ENCODE data around the gene GAS7.
"Not testable (repeated sequence)": the region's sequence is repeated elsewhere in the genome, so short reads cannot be mapped to it uniquely, and the experiment has no call there.

GAS7 gene

DNA sequence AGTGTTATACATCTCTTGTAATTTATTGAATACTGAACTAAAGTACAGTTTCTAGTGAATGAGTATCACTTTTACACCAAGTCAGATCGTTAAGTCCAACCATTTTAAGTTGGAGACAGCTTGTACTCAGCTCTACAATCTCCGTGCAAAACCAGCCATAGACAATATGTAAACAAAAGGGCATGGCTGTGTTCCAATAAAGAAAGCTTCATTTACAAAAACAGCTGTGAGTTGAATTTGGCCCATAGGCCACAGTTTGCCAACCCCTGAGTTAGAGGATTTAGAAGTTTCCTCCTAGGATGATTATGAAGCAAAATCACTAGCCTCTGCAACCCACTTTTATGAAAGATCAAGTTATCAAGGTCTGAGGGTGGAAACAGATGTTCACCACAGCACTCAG is 187.7 kb downstream of the GAS7 start:
- no peaks in the 10 kb centered on the region for H3K27me3 ChIP-seq (ENCODE audit: insufficient read depth, poor library complexity, severe bottlenecking)
- H3K27ac ChIP-seq (replicated peaks), result no peak overlapping the region
- H3K4me3 ChIP-seq (replicated peaks; ENCODE audit: insufficient read depth, low read length), result no peak overlapping the region
- no peak for DNase-seq (ENCODE audit: low read depth in 1 of 2, low spot score in 1 of 2)
- TF ChIP-seq, protein P1, sequence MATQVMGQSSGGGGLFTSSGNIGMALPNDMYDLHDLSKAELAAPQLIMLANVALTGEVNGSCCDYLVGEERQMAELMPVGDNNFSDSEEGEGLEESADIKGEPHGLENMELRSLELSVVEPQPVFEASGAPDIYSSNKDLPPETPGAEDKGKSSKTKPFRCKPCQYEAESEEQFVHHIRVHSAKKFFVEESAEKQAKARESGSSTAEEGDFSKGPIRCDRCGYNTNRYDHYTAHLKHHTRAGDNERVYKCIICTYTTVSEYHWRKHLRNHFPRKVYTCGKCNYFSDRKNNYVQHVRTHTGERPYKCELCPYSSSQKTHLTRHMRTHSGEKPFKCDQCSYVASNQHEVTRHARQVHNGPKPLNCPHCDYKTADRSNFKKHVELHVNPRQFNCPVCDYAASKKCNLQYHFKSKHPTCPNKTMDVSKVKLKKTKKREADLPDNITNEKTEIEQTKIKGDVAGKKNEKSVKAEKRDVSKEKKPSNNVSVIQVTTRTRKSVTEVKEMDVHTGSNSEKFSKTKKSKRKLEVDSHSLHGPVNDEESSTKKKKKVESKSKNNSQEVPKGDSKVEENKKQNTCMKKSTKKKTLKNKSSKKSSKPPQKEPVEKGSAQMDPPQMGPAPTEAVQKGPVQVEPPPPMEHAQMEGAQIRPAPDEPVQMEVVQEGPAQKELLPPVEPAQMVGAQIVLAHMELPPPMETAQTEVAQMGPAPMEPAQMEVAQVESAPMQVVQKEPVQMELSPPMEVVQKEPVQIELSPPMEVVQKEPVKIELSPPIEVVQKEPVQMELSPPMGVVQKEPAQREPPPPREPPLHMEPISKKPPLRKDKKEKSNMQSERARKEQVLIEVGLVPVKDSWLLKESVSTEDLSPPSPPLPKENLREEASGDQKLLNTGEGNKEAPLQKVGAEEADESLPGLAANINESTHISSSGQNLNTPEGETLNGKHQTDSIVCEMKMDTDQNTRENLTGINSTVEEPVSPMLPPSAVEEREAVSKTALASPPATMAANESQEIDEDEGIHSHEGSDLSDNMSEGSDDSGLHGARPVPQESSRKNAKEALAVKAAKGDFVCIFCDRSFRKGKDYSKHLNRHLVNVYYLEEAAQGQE (IDR thresholded peaks at IDR 0.05; ENCODE audit: insufficient replicate concordance, low read depth), result no peak
- TF ChIP-seq GABPA (IDR thresholded peaks at IDR 0.05; ENCODE audit: low read depth), result no peak
- TF ChIP-seq, protein P2, sequence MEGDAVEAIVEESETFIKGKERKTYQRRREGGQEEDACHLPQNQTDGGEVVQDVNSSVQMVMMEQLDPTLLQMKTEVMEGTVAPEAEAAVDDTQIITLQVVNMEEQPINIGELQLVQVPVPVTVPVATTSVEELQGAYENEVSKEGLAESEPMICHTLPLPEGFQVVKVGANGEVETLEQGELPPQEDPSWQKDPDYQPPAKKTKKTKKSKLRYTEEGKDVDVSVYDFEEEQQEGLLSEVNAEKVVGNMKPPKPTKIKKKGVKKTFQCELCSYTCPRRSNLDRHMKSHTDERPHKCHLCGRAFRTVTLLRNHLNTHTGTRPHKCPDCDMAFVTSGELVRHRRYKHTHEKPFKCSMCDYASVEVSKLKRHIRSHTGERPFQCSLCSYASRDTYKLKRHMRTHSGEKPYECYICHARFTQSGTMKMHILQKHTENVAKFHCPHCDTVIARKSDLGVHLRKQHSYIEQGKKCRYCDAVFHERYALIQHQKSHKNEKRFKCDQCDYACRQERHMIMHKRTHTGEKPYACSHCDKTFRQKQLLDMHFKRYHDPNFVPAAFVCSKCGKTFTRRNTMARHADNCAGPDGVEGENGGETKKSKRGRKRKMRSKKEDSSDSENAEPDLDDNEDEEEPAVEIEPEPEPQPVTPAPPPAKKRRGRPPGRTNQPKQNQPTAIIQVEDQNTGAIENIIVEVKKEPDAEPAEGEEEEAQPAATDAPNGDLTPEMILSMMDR (IDR thresholded peaks at IDR 0.05; ENCODE audit: insufficient read depth, low read length), result no peak
- no peak for TF ChIP-seq POLR2AphosphoS5 (IDR thresholded peaks at IDR 0.05; ENCODE audit: low read depth)
- no peak for TF ChIP-seq SPI1 (IDR thresholded peaks at IDR 0.05; ENCODE audit: borderline replicate concordance, low read depth)

DNA sequence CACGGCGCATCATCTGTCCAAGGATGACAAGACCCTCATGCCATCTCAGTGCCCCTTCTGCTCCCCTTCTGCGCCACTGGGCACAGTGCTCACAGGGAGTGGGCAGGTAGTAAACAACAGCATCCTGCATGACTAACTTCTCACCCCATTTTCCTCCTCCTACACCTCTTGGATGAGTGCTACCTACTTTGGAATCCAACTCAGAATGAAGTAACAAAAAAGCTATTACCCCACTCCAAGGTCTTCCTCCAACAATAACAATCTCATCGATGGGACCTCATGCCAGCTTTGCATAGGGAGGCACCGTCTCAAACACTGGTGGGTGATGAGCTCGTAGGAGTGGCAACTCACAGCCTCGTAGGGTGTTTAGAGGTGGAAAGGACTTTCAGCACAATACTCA is 194.7 kb downstream of the GAS7 start:
- no peak for TF ChIP-seq GABPA (IDR thresholded peaks at IDR 0.05; ENCODE audit: low read depth)
- TF ChIP-seq, protein P2 (IDR thresholded peaks at IDR 0.05; ENCODE audit: insufficient read depth, low read length), result no peak
- TF ChIP-seq, protein P1 (IDR thresholded peaks at IDR 0.05; ENCODE audit: insufficient replicate concordance, low read depth), result no peak
- TF ChIP-seq SPI1 (IDR thresholded peaks at IDR 0.05; ENCODE audit: borderline replicate concordance, low read depth), result no peak
- no peak for TF ChIP-seq POLR2AphosphoS5 (IDR thresholded peaks at IDR 0.05; ENCODE audit: low read depth)
- Histone ChIP-seq H3K27ac (replicated peaks) (no peak overlapping the region), H3K4me3 (replicated peaks; ENCODE audit: insufficient read depth, low read length) (no peak overlapping the region), H3K27me3 (ENCODE audit: insufficient read depth, poor library complexity, severe bottlenecking) (no peaks in the 10 kb centered on the region)
- DNase-seq (ENCODE audit: low read depth in 1 of 2, low spot score in 1 of 2), result no peak

DNA sequence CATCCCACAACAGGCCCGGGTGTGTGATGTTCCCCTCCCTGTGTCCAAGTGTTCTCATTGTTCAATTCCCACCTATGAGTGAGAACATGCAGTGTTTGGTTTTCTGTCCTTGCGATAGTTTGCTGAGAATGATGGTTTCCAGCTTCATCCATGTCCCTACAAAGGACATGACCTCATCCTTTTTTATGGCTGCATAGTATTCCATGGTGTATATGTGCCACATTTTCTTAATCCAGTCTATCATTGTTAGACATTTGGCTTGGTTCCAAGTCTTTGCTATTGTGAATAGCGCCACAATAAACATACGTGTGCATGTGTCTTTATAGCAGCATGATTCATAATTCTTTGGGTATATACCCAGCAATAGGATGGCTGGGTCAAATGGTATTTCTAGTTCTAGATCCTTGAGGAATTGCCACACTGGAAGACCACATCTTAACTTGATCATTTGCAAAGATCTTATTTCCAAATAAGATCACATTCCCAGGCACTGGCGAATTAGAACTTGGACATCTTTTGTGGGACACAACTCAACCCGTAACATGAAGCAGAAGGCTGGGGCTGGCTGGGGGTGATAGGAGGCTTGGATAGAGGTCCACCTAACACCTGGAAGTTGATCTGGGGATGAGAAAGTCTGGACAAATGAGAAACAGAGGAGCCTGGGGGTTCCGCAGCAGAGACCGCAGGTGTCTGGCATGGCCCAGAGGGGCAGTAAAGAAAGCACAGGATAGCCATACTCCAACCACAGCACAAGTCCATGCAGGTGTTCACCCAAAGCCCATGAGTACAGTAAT is 195.6 kb downstream of the GAS7 start:
- DNase-seq (ENCODE audit: low read depth in 1 of 2, low spot score in 1 of 2); H3K4me3 ChIP-seq (replicated peaks; ENCODE audit: insufficient read depth, low read length); H3K27me3 ChIP-seq (ENCODE audit: insufficient read depth, poor library complexity, severe bottlenecking); H3K27ac ChIP-seq (replicated peaks): not testable (repeated sequence)

- Histone ChIP-seq H3K4me3 (replicated peaks; ENCODE audit: insufficient read depth, low read length) (no peak overlapping the region), H3K27ac (replicated peaks) (no peak overlapping the region), H3K27me3 (ENCODE audit: insufficient read depth, poor library complexity, severe bottlenecking) (no peaks in the 10 kb centered on the region)
- DNase-seq (ENCODE audit: low read depth in 1 of 2, low spot score in 1 of 2), result no peak
- TF ChIP-seq GABPA (IDR thresholded peaks at IDR 0.05; ENCODE audit: low read depth), result no peak
- peak; percentile 41; the same call in 1 of the 2 replicates for TF ChIP-seq SPI1 (IDR thresholded peaks at IDR 0.05; ENCODE audit: borderline replicate concordance, low read depth)
- no peak for TF ChIP-seq POLR2AphosphoS5 (IDR thresholded peaks at IDR 0.05; ENCODE audit: low read depth)
These were observed 197.0 kb downstream of the GAS7 start for GRCh38 chr17:10001306-10001873.
